Measurements from ENCODE around the gene SLC10A4. TPM values are rescaled to one million over a fixed set of nuclear protein-coding genes. Genes with fewer than 3 reads are reported as not detected.
"Not testable (repeated sequence)": the region's sequence is repeated elsewhere in the genome, so short reads cannot be mapped to it uniquely, and the experiment has no call there.

The SLC10A4 gene
- under 1 TPM in 1 of 2 donors, not detected in 1; 0.21 TPM for total RNA-seq
- 1 to 10 TPM in 1 of 2 donors, under 1 TPM in 1; 0.16 to 1.9 TPM for polyA plus RNA-seq
- long read RNA-seq, donor 1 = 0 reads
- long read RNA-seq, donor 2 = 0 reads
- long read RNA-seq, donor 3 = 0 reads
- long read RNA-seq, donor 4 = 0 reads
- long read RNA-seq, donor 5 = 0 reads

GRCh38 chr4:48483006-48483776 lies at the start of gene SLC10A4:
Gene SLC10A4, plus strand, starts transcription at chr4:48483343. Its CDS starts 219 bp downstream, at chr4:48483562.
- TF ChIP-seq, protein P1, sequence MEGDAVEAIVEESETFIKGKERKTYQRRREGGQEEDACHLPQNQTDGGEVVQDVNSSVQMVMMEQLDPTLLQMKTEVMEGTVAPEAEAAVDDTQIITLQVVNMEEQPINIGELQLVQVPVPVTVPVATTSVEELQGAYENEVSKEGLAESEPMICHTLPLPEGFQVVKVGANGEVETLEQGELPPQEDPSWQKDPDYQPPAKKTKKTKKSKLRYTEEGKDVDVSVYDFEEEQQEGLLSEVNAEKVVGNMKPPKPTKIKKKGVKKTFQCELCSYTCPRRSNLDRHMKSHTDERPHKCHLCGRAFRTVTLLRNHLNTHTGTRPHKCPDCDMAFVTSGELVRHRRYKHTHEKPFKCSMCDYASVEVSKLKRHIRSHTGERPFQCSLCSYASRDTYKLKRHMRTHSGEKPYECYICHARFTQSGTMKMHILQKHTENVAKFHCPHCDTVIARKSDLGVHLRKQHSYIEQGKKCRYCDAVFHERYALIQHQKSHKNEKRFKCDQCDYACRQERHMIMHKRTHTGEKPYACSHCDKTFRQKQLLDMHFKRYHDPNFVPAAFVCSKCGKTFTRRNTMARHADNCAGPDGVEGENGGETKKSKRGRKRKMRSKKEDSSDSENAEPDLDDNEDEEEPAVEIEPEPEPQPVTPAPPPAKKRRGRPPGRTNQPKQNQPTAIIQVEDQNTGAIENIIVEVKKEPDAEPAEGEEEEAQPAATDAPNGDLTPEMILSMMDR (IDR thresholded peaks at IDR 0.05; ENCODE audit: control extremely low read depth, extremely low read depth) = no peak
- Histone ChIP-seq H3K9ac (ENCODE audit: insufficient read depth in 1 of 2, low read length in 2 of 2) (no peak within 1 kb of the TSS), H3K36me3 (ENCODE audit: control insufficient read depth in 4 of 4, insufficient read depth in 4 of 4, low read length in 4 of 4) (no peaks in the 10 kb centered on the region), H3K4me1 (ENCODE audit: control insufficient read depth in 5 of 5, insufficient read depth in 5 of 5, low read length in 5 of 5) (peaks cover 0 to 7% (median 3%) of the 10 kb centered on the region in 5 donors), H3K4me3 (peak within 1 kb of the TSS; percentile 26), H3K27ac (ENCODE audit: low read depth in 1 of 2, low read length in 1 of 2) (no peak within 1 kb of the TSS), H3K27me3 (ENCODE audit: control insufficient read depth in 3 of 3, insufficient read depth in 3 of 3, low read length in 2 of 3) (peaks cover 0 to 73% (median 68%) of the 10 kb centered on the region in 3 donors), H3K9me3 (ENCODE audit: control insufficient read depth in 4 of 4, insufficient read depth in 3 of 4, low read length in 3 of 4) (peaks cover 0 to 6% (median 0%) of the 10 kb centered on the region in 4 donors)
- WGBS, 2 donors = 2 to 4% methylated on average over 25 to 85 of the region's 85 CpGs
- no peak for ATAC-seq (ENCODE audit: insufficient read depth, low FRiP score)
- peak in 2 of 3 donors; percentile 39 to 42 for DNase-seq

DNA sequence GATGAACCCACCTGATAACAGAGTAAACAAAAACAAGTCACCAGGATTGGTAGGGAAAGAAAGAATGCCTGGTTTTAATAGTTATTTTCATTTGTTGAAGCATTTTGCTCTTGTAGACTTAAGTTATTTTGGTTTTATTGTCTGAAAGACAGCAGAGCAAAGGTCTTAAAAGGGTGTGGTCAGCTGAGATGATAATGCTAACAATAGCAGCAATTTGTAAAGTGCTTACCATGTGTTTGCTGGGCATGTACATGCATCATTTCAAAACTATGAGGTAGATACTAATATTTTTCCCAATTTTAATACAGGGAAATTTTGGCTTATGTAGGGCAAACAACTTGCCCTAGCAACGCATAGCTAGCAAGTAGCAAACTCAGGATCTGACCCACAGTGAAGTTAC lies 46.8 kb upstream of the SLC10A4 start:
- DNase-seq = no peak
- H3K9ac ChIP-seq (ENCODE audit: insufficient read depth in 1 of 2, low read length in 2 of 2) = no peak overlapping the region
- H3K27ac ChIP-seq (ENCODE audit: low read depth in 1 of 2, low read length in 1 of 2) = no peak overlapping the region
- no peak for ATAC-seq (ENCODE audit: insufficient read depth, low FRiP score)
- H3K27me3 ChIP-seq (ENCODE audit: control insufficient read depth in 3 of 3, insufficient read depth in 3 of 3, low read length in 2 of 3) = no peaks in the 10 kb centered on the region
- no peak overlapping the region for H3K4me3 ChIP-seq
- TF ChIP-seq, protein P1 (IDR thresholded peaks at IDR 0.05; ENCODE audit: control extremely low read depth, extremely low read depth) = no peak
- no peaks in the 10 kb centered on the region for H3K36me3 ChIP-seq (ENCODE audit: control insufficient read depth in 4 of 4, insufficient read depth in 4 of 4, low read length in 4 of 4)
- H3K9me3 ChIP-seq (ENCODE audit: control insufficient read depth in 4 of 4, insufficient read depth in 3 of 4, low read length in 3 of 4) = no peaks in the 10 kb centered on the region
- H3K4me1 ChIP-seq (ENCODE audit: control insufficient read depth in 5 of 5, insufficient read depth in 5 of 5, low read length in 5 of 5) = no peaks in the 10 kb centered on the region
- WGBS, 2 donors = 94 to 96% methylated on average over 1 of the region's 1 CpG

DNA sequence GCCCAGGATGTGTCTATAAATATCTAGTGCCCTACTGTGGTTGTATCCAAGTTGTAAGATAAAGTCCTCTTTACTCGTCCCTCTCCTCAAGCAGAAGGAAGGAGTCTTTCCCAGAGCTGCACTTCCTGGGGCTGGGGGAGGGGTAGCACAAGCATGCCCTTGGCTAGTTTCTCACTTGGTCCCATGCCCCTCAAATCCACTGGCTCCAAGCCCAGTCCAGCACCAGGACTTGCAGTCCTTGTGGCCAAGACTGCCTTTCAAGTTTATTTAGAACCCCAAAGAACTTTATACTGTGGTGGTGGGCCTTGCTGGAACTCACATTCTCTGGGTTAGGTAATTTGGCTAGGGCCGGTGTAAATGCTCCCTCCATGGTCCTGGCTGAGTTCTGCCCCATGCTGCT lies 43.2 kb upstream of the SLC10A4 start:
- H3K4me1 ChIP-seq (ENCODE audit: control insufficient read depth in 5 of 5, insufficient read depth in 5 of 5, low read length in 5 of 5) = no peaks in the 10 kb centered on the region
- no peaks in the 10 kb centered on the region for H3K27me3 ChIP-seq (ENCODE audit: control insufficient read depth in 3 of 3, insufficient read depth in 3 of 3, low read length in 2 of 3)
- H3K27ac ChIP-seq (ENCODE audit: low read depth in 1 of 2, low read length in 1 of 2) = no peak overlapping the region
- H3K4me3 ChIP-seq = no peak overlapping the region
- no peak overlapping the region for H3K9ac ChIP-seq (ENCODE audit: insufficient read depth in 1 of 2, low read length in 2 of 2)
- TF ChIP-seq, protein P1 (IDR thresholded peaks at IDR 0.05; ENCODE audit: control extremely low read depth, extremely low read depth) = no peak
- WGBS, 2 donors = 53 to 63% methylated on average over 2 of the region's 2 CpGs
- DNase-seq (peak in 1 of 3 donors; percentile 29), ATAC-seq (ENCODE audit: insufficient read depth, low FRiP score) (no peak)
- no peaks in the 10 kb centered on the region for H3K9me3 ChIP-seq (ENCODE audit: control insufficient read depth in 4 of 4, insufficient read depth in 3 of 4, low read length in 3 of 4)
- H3K36me3 ChIP-seq (ENCODE audit: control insufficient read depth in 4 of 4, insufficient read depth in 4 of 4, low read length in 4 of 4) = no peaks in the 10 kb centered on the region

DNA sequence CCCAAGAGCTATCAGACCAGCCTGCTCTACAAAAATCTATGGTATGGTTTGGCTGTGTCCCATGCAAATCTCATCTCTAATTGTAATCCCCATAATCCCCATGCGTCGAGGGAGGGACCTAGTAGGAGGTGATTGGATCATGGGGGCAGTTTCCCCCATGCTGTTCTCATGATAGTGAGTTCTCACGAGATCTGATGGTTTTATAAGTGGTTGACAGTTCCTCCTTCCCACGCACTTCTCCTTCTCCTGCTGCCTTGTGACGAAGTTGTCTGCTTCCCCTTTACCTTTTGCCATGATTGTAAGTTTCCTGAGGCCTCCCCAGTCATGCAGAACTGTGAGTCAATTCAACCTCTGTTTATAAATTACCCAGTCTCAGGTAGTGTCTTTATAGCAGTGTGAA lies 42.2 kb upstream of the SLC10A4 start:
- not testable (repeated sequence) for H3K27me3 ChIP-seq (ENCODE audit: control insufficient read depth in 3 of 3, insufficient read depth in 3 of 3, low read length in 2 of 3); H3K9ac ChIP-seq (ENCODE audit: insufficient read depth in 1 of 2, low read length in 2 of 2); H3K9me3 ChIP-seq (ENCODE audit: control insufficient read depth in 4 of 4, insufficient read depth in 3 of 4, low read length in 3 of 4); H3K4me1 ChIP-seq (ENCODE audit: control insufficient read depth in 5 of 5, insufficient read depth in 5 of 5, low read length in 5 of 5); H3K4me3 ChIP-seq; H3K36me3 ChIP-seq (ENCODE audit: control insufficient read depth in 4 of 4, insufficient read depth in 4 of 4, low read length in 4 of 4); H3K27ac ChIP-seq (ENCODE audit: low read depth in 1 of 2, low read length in 1 of 2); ATAC-seq (ENCODE audit: insufficient read depth, low FRiP score); DNase-seq
- 48 to 71% methylated on average over 5 of the region's 5 CpGs for WGBS, 2 donors
